OCI-M2 (cell line): ENCODE data around the gene NFKBIL1.
"Not testable (repeated sequence)": the region's sequence is repeated elsewhere in the genome, so short reads cannot be mapped to it uniquely, and the experiment has no call there.

Source experiments
- DNase-seq: peaks from one replicate; lab custom pipeline; 2025; ENCODE audit not compliant: unreplicated experiment; lab: John Stamatoyannopoulos, UW

The NFKBIL1 gene

GRCh38 chr6:31546958-31547726 is at the start of gene NFKBIL1:
Gene NFKBIL1 (plus strand): TSS chr6:31547608. CDS start chr6:31547695, 87 bp downstream.
- DNase-seq = peak; percentile 86

- DNase-seq = no peak
Measured at GRCh38 chr6:31498748-31499147, 48.7 kb upstream of the NFKBIL1 start.

GRCh38 chr6:31499648-31500047 is 47.8 kb upstream of the NFKBIL1 start:
- not testable (repeated sequence) for DNase-seq

GRCh38 chr6:31502586-31502985 is 44.8 kb upstream of the NFKBIL1 start:
- no peak for DNase-seq

- DNase-seq = not testable (repeated sequence)
Measured at GRCh38 chr6:31509036-31509435, 38.4 kb upstream of the NFKBIL1 start.

GRCh38 chr6:31510007-31510406 is 37.4 kb upstream of the NFKBIL1 start:
- DNase-seq = no peak

GRCh38 chr6:31513456-31514165 is 33.8 kb upstream of the NFKBIL1 start:
- DNase-seq = no peak

- no peak for DNase-seq
Measured at GRCh38 chr6:31521835-31522234, 25.6 kb upstream of the NFKBIL1 start.

GRCh38 chr6:31525553-31525931 is 21.9 kb upstream of the NFKBIL1 start:
- DNase-seq = no peak

- DNase-seq = no peak
Measured at GRCh38 chr6:31525932-31526591, 21.3 kb upstream of the NFKBIL1 start.

GRCh38 chr6:31528307-31528777 is 19.1 kb upstream of the NFKBIL1 start:
- DNase-seq = no peak

GRCh38 chr6:31528821-31529328 is 18.5 kb upstream of the NFKBIL1 start, which contains the start of gene MCCD1:
Gene MCCD1 (plus strand): TSS chr6:31528962. CDS start chr6:31529015, 53 bp downstream.
- DNase-seq = no peak

GRCh38 chr6:31529329-31530150 is 17.9 kb upstream of the NFKBIL1 start:
- no peak for DNase-seq

- no peak for DNase-seq
Measured at GRCh38 chr6:31530659-31531058, 16.7 kb upstream of the NFKBIL1 start.

GRCh38 chr6:31531162-31531561 is 16.2 kb upstream of the NFKBIL1 start:
- DNase-seq = no peak

GRCh38 chr6:31531771-31532643 is 15.4 kb upstream of the NFKBIL1 start:
- no peak for DNase-seq

- DNase-seq = no peak
Measured at GRCh38 chr6:31532644-31533454, 14.6 kb upstream of the NFKBIL1 start.

- DNase-seq = no peak
Measured at GRCh38 chr6:31533455-31533841, 14.0 kb upstream of the NFKBIL1 start.

- DNase-seq = no peak
Measured at GRCh38 chr6:31534011-31534410, 13.4 kb upstream of the NFKBIL1 start.
